GM18870 (cell line): ENCODE results near the gene STXBP5L.
"Not testable (repeated sequence)": the region's sequence is repeated elsewhere in the genome, so short reads cannot be mapped to it uniquely, and the experiment has no call there.

Source experiments
- ATAC-seq: cut with Tn5 transposase; IDR thresholded peaks from one replicate; pipeline ENCODE4 v1.9.1; 2021; ENCODE audit warnings: moderate library complexity; ENCODE audit not compliant: unreplicated experiment

STXBP5L gene

DNA sequence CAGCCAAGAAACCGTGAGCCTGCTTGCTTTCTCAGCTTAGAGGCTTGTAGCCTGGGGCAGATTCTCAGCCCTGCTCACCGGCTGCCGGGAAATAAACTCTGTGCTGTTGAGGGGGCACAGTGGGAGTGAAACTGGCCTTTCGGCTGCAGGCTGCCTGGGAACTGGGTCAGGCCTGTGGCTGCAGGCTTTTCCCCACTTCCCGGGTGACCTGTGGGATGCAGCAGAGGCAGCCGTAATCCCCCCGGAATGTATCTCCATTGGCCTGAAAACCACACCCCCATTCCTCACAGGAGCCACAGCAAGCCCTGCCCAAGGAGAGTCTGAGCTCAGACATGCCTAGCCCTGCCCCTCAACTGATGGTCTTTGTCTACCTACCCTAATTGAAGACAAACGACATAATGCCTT lies 110.9 kb downstream of the STXBP5L start:
- ATAC-seq: no peak

- ATAC-seq: no peak
Measured at GRCh38 chr3:121063628-121064027, 155.6 kb downstream of the STXBP5L start.

DNA sequence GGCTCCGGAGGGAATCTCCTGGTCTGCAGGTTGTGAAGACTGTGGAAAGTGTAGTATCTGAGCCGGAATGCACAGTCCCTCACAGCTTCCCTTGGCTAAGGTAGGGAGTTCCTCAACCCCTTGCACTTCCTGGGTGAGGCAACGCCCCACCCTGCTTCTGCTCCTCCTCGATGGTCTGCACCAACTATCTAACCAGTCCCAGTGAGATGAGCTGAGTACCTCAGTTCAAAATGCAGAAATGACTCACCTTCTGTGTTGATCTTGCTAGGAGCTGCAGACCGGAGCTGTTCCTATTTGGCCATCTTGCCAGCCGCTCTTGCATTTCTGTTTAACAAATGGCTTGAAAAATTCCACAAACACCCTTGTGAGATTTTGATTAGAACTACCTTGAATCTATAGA lies 156.1 kb downstream of the STXBP5L start:
- ATAC-seq: no peak

DNA sequence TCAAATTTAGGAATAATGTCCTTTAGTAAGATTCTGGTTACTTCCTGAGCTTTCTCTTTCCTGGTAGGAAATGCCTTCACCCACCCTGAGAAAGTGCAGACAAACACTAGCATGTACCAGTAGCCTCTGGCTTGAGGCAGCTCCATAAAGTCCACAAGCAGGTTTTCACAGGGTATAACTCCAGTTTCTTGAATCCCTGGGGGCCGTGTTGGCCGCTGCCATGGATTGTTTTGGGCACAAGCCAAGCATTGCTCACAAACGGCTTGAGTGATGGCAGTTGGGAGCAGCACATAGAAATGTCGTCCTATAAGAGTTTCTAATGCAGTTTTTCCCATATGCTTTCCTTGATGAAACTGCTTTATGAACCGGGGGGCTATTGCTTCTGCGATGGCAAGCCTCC lies 164.1 kb downstream of the STXBP5L start:
- ATAC-seq: no peak

DNA sequence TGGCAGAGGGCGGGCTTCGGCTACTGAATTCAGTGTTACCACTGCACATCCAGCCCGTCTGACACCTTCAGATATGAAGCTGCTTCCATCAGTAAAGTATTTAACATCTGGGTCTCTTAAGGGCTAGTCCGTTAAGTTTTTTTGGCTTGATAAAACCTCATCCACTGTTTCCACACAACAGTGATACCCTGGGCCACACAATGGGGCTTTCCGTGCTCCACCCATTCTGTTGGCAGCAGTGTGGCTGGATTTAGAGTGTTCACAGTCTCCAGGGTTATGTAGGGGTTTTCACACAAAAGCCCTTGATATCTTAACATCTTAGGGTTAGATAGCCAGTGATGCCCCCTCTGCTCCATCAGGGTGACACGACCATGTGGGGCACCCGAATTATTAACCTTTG lies 165.0 kb downstream of the STXBP5L start:
- ATAC-seq: no peak

- no peak for ATAC-seq
Measured at GRCh38 chr3:121075191-121075590, 167.2 kb downstream of the STXBP5L start.

DNA sequence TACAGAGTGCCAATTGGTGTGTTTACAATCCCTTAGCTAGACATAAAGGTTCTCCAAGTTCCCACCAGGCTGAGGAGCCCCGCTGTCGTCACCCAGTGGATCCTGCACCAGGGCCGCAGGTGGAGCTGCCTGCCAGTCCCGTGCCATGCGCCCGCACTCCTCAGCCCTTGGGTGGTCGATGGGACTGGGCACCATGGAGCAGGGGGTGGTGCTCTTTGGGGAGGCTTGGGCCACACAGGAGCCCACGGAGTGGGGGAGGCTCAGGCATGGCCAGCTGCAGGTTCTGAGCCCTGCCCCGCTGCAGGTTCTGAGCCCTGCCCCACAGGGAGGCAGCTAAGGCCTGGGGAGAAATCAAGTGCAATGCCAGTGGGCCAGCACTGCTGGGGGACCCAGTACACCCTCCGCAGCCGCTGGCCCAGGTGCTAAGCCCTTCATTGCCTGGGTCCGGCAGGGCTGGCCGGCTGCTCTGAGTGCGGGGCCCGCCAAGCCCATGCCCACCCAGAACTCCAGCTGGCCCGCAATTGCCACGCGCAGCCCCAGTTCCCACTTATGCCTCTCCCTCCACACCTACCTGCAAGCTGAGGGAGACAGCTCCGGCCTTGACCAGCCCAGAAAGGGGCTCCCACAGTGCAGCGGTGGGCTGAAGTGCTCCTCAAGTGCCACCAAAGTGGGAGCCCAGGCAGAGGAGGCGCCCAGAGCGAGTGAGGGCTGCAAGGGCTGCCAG lies 170.5 kb downstream of the STXBP5L start:
- ATAC-seq: not testable (repeated sequence)

GRCh38 chr3:121096953-121097352 lies 188.9 kb downstream of the STXBP5L start:
- no peak for ATAC-seq

GRCh38 chr3:121111086-121111485 lies 203.1 kb downstream of the STXBP5L start:
- ATAC-seq: not testable (repeated sequence)

DNA sequence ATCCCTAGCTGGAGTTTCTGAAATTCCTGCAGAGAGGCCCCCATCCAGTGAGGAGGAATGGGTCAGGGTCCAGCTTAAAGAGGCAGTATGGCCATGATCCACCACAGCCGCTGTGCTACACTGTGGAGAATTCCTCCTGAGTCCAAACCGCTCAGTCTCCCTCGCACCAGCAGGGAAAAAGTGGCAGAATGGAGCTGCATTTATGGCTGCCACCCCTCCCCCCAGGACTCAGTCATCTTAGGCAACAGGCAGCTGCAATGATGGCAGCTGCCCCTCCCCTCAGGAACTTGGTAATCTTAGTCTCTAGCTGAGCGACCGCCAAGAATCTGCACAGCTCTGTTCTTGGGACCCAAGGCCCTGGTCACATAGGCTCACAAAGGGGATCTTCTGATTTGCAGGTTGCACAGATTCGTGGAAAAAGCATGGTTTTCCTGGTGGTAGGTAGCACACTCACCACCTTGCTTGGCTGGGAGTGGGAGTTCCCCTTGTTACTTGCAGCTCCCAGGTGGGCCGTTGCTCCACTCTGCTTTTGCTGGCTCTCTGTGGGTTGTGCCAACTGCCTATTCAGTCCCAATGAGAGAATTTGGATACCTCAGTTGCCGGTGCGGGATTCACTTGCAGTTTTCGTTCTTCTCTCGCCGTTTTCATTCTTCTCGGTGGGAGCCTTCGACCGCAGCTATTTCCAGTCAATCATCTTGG lies 204.1 kb downstream of the STXBP5L start:
- no peak for ATAC-seq

DNA sequence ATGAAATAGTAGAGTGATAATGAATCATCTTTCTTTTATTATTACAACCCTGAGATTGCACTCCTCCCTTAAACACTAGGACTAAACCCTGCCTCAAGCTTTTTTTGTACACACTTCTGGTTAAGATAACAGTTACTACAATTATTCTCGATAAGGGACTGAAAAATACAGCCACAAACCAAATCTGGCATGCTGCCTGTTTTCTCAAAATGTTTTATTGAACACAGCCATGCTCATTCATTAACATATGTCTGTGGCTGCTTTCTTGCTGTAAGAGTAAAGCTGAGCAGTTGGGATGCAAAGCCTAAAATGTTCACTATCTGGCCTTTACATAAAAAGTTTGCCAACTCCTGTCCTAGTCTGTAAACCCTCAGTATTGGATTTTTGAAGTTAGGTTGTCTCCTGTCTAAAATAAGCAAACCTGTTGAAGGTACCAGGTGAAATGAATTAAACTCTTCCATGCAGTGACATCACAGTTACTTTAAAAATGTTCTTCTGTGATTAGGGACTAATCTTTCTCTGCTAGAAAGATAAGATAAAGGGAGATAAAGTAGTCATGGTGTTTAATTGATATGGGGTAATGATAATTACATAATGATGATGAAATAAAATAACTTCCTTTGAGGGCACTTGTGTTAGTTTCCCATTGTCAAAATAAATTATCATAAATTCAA lies 218.2 kb downstream of the STXBP5L start:
- ATAC-seq: no peak

GRCh38 chr3:121126707-121127035 lies 218.7 kb downstream of the STXBP5L start:
- ATAC-seq: no peak

GRCh38 chr3:121152573-121152972 lies 244.6 kb downstream of the STXBP5L start:
- no peak for ATAC-seq

- no peak for ATAC-seq
Measured at GRCh38 chr3:121153851-121154250, 245.8 kb downstream of the STXBP5L start.

GRCh38 chr3:121155028-121155427 lies 247.0 kb downstream of the STXBP5L start:
- no peak for ATAC-seq

- ATAC-seq: no peak
Measured at GRCh38 chr3:121165397-121165837, 257.4 kb downstream of the STXBP5L start.

DNA sequence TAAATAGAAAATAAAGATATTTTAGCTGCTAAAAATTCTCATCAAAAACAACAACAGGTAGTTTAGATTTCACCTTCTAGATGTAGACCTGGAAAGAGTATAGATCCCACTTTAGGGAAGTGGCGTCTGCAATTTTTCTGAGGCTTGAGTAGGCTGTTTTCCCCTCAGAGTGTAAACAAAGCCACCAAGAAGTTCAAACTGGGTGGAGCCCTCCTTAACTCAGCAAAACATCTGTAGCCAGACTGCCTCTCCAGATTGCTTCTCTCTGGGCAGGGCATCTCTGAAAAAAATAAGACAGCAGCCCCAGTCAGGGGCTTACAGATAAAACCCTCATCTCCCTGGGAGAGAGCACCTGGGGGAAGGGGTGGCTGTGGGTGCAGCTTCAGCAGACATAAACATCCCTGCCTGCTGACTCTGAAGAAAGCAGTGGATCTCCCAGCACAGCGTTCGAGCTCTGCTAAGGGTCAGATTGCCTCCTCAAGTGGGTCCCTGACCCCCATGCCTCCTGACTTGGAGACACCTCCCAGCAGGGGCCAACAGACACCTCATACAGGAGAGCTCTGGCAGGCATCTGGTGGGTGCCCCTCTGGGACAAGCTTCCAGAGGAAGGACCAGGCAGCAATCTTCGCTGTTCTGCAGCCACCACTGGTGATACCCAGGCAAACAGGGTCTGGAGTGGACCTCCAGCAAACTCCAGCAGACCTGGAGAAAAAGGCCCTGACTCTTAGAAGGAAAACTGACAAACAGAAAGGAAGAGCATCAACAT lies 259.6 kb downstream of the STXBP5L start:
- ATAC-seq: no peak

DNA sequence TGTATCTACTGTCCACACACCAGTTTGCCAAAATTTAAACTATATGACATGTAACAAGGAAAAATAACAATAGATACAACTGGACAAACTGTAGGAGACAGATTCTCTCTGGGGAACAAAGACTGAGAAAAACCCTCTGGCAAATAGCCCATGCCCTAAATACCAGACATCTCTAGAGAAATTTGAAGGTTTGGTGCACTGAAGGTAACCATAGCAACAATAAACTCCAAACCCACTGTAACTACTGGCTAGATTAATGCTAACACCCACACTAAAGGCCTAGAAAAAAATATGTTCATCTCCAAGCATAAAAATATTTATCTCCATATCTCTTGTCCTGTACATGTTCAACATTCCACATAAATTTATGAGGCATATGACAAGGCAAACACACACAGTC lies 267.1 kb downstream of the STXBP5L start:
- ATAC-seq: no peak

DNA sequence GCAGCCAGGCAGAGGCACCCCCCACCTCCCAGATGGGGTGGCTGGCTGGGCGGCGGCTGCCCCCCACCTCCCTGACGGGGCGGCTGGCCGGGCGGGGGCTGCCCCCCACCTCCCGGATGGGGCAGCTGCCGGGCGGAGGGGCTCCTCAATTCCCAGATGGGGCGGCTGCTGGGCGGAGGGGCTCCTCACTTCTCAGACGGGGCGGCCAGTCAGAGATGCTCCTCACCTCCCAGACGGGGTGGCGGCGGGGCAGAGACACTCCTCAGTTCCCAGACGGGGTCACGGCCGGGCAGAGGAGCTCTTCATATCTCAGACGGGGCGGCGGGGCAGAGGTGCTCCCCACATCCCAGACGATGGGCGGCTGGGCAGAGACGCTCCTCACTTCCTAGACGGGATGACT lies 282.6 kb downstream of the STXBP5L start:
- ATAC-seq: not testable (repeated sequence)

DNA sequence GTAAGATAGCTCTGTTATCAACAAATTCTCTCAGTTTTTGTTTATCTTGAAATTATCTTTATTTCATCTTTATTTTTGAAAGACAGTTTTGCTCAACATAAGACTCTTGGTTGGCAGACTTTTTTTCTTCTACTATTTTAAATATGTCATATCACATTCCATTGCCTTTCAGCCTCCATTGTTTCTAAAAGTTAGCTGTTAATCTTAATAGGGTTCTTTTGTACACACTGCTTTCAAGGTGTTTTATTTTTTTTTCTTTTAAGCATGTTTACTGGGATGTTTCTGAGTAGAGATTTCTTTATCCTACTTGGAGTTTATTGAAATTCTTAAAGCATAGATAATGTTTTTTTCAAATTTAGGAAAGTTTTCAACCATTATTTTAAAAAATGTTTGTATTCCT lies 294.6 kb downstream of the STXBP5L start:
- no peak for ATAC-seq

DNA sequence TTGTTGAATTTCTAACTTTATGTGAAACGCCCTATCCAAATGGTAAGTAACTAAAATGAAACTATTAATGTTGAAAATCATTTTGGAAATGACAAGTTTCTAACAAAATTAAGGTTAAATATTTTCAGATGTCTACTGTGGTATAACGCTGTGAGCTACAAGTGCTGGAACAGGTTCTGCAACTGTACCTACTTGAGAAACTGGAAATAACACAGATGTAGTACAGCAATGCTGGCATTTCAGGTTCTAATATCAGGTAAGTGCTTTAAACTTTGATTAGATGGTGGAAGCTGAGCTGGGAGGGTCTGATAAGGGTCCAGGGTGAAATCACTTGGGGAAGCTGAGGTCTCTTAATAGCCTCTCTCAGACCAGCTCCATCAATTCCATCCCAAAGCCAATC lies 315.1 kb downstream of the STXBP5L start:
- ATAC-seq: no peak
